Right hindlimb (tissue), 1 donor: ENCODE measurements around the gene SH3PXD2A.

Experiments used
- DNase-seq: peaks from one replicate; pipeline ENCODE4 v3.0.0-alpha.2; 2018

The SH3PXD2A gene

DNA sequence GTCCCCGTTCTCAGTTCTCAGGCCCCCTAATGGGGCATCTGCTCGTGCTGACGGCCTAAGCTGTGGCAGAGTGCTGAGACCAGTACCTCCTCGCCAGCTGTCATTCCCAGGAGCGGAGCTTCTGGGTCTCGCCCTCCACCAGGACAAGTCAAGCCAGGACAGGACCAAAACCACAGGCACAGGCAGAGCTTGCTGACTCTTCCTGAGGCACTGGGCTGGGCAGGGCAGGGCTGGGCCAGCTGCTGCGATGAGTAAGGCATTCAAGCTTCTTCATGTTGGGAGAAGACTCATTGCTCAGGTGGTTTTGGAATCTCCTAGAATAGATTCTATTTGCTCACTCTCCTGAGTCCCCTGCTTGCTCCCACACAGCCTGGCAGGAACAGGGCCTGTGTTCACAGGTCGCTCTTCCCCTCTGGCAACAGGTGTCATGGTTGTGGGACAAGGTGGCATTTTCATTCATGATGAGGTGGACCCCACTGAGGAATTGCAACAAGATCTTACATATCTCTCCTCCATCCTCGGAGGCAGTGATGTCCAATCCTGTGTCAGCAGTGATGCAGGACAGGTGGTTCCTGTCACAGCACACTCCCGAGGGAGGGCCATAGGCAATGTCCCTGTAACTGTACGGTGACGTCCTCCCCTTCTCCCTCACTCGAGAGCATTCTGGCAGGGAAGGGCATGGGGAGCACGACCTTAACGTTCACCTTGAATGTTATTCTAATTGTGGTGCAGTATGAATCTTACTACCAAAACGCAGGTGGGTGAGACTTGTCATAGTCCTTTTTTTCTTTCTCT is 17.0 kb upstream of the SH3PXD2A start:
- no peak for DNase-seq

GRCh38 chr10:103871006-103871405 is 15.6 kb upstream of the SH3PXD2A start:
- DNase-seq = no peak

DNA sequence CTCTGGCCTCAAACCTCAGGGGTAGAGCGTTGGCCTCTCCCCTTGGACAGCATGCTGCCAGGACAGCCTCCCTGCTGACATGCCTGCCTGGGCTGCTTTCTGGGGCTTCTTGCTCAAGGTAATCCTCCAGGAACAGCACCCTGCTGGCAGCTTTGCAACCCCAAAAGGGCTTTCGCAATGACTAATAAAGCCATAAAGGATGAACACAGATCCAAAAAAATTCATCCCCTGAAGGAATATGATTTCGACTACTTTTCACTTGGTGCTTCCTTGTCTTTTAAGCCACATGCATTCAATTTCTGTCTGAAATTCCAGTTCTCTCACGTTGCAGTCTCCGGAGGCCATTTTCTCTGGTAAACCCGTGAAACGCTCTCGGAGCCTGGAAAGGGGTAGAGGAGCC is 15.1 kb upstream of the SH3PXD2A start:
- DNase-seq = no peak

GRCh38 chr10:103869336-103869735 is 14.0 kb upstream of the SH3PXD2A start:
- no peak for DNase-seq

DNA sequence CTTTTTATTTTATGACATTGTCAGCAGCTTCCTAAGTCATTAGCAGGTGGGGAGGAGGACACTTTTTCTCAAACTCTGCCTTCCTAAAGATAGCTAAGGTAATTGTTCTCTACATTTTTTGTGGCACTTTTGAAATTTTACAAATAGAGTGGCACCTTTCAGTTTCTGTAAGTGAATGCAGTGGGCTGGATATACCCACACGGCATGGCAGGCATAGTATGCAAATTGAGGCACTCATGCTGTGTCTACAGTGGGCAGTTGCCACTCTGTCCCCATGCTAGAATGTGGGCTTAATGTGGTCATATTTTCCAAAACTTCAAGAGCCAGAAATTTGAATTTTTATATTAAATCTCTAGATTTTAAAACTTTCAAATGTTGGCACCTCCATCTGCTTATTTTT is 12.8 kb upstream of the SH3PXD2A start:
- no peak for DNase-seq

GRCh38 chr10:103861505-103861904 is 6.1 kb upstream of the SH3PXD2A start:
- DNase-seq = no peak

- peak; percentile 81 for DNase-seq
These were observed 4.0 kb upstream of the SH3PXD2A start for GRCh38 chr10:103859161-103860086.

GRCh38 chr10:103858360-103858759 is 3.0 kb upstream of the SH3PXD2A start:
- DNase-seq = peak; percentile 10

GRCh38 chr10:103856797-103857170 is 1.4 kb upstream of the SH3PXD2A start:
- DNase-seq = peak; percentile 18

- DNase-seq = no peak
These were observed 748 bp upstream of the SH3PXD2A start for GRCh38 chr10:103855852-103856796.

DNA sequence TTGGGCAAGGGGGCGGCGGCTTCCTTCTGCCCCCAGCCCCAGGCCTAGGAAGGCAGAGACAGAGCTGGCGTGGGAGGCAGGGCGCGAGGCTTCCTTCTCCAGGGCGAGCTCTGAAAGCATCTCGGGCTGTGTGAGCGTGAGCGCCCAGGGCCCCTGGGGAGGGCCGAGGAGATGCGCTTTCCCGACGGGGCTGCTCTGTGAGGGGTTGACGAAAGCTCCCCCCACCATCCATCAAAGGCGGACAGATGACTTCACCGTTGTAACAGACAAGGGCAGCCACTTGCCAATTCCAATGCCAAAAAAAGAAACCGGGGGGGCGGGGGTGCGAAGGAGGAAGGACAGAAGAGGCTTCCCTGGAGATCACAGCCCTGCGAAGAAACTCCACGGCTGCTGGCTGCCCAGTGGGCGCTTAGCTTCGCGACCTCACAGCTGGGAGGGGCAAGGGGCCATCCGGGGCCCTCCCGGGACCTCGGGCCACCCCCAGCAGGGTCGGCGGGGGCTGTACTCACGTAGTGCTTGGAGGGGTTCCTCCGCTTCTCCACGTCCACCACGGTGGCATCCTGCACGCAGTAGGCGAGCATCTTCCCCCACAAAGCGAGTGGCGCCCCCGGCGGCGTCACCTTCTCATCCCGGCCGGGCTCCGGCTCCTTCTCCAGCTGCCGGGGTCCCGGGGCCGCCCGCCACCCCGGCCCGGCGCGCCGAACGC is 537 bp downstream of the SH3PXD2A start:
- DNase-seq = peak; percentile 69

DNA sequence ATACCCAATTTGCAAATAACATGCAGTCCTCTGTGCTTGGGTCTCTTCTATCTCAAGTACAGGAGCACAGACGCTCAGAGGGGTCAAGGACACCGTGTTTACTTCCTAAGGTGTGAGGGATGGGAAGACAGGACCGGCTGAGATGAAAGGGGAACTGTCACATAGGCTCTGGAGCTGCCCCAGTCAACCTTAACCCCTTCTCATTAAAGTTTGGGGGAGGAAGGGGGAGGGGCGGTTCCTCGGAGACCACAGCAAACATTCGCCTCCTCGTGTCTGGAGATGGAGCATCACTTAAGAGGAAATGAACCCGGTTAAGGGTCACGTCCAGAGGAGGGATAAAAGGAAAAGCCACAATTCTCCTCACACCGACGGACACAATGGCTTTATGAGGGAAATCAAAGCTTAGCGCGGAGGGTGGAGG is 1.1 kb downstream of the SH3PXD2A start:
- peak; percentile 51 for DNase-seq

- no peak for DNase-seq
These were observed 1.7 kb downstream of the SH3PXD2A start for GRCh38 chr10:103853428-103854264.

- DNase-seq = peak; percentile 53
These were observed 2.5 kb downstream of the SH3PXD2A start for GRCh38 chr10:103852856-103853255.

DNA sequence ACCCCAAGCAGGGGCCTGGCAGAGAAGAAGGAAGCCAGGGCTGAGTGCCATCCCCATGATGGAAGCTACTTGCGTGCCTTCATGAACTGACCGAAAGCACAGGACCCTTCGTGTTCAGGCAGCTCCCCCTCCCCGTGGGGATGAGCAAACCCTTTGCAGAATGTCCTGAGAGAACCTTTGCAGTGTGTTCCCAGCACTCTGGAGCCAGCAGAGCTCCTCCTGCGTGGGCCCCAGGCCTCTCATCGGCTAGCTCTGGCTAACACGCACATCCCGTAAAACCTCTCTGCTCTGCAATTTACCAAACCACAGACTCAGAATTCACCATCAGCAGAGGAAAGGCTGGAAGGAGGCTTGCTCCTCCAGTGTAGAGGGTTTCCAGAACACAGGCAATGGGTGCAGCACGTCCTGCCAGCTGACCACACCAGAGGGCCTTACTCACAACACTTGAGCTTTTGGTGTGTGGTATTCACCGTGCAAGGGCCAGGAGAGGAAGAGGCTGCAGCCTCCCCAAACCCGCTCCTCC is 3.1 kb downstream of the SH3PXD2A start:
- peak; percentile 65 for DNase-seq

DNA sequence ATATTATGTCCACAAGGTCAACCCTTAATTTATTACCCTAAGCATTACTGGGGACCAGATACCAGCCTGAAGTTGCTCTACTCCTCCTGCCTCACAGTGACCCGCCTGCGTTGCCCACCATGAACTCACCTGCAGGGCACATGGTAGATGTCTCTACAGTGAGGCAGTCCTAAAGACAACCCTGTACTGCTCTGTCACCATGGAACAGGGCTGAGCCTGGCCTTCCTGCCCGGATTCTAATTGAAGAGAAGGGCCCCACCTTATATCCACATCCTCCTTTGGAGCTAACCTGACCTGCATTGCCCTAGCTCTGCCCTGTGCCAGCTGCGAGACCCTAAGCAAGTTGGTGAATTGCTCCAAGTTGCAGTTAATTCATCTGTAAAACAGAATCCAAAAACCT is 4.1 kb downstream of the SH3PXD2A start:
- DNase-seq = no peak

DNA sequence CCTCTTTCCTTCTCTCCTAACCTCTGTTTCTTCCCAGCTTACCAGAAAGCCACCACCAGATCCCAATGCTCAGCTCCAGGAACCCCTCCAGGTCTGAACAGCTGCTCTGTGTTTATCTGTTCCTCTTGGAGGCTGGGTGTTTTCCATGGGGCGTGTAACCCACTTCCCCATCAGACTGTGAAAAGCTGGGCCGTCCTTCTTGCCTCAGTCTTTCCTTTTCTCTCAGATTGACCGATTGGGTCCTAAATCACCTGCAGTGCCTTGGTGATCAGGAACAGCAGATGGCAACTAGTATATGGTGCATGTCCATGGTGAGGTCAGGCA is 4.8 kb downstream of the SH3PXD2A start:
- DNase-seq = no peak

DNA sequence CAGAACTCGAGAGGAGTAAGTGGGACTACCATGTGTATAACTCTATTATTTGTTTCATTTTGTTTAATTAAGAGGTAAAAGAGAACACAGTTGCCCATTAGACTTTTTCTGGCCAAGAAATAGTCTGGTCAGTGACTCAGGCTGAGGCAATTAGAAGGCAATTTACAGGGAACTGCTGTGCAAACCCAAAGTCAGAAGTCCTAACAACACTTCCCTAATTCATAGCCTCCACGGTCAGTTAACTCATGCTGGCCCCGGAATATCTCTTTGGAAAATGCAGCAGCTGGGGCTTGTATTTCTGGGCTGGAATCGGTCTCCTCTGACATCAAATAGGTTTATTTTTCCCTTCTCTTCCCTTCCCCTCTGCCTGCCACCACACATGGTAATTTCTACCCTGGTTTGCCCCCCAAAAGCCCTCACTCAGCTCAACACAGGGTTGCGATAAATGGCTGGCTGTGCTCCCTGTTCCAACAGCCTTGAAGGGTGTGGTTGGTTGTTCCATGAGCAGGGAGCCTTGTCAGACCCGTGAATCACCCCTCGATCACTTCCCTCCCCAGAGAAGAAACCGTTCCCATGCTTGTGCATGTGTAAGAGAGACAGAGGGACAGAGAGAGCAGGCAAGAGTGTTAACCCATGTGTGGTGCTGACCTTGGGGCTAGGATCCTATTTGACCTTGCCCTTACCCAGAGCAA is 5.3 kb downstream of the SH3PXD2A start:
- DNase-seq = no peak

DNA sequence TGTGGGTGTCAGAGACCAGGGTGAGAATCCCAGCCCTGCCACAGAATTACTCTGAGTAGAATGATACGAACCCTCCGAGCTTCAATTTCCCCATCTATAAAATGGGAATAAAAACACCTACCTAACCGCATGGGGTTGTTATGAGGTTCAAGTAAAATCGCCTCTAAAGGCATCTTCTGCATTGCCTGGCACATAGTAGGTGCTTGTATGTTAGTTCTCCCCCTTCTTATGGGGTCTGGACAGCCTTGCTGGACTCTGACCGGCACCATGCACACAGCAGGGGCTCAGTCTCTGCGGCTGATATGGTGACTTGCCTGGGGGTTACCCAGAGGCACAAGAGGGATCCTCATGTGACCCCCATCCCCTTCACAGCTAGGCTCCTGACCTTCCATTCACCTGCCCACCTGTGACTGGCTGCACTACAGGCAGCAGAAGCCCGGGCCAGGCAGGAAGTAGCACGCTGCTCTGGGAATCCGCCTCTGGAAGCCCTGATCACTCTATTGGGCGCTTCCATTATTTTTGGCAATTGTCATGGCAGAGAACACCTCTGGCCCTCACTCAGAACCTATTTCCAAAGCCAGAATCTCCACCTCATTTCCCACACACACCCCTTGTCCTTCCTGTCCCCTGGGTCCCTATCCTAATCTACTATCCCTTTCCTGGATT is 6.0 kb downstream of the SH3PXD2A start:
- DNase-seq = no peak
